ENCODE measurements around the gene LRRC3B.
"Not testable (repeated sequence)": the region's sequence is repeated elsewhere in the genome, so short reads cannot be mapped to it uniquely, and the experiment has no call there.

Gene LRRC3B

GRCh38 chr3:26622621-26623418 is at the start of gene LRRC3B:
LRRC3B (plus strand) TSS chr3:26622772; CDS start chr3:26709673, 86,901 bp downstream.
- ATAC-seq: no peak

GRCh38 chr3:26574766-26575165 is 47.8 kb upstream of the LRRC3B start:
- no peak for ATAC-seq

GRCh38 chr3:26579116-26579515 is 43.5 kb upstream of the LRRC3B start:
- ATAC-seq: no peak

- no peak for ATAC-seq
These were observed 35.0 kb upstream of the LRRC3B start for GRCh38 chr3:26587571-26587970.

GRCh38 chr3:26588931-26589330 is 33.6 kb upstream of the LRRC3B start:
- ATAC-seq: no peak

- no peak for ATAC-seq
These were observed 32.9 kb upstream of the LRRC3B start for GRCh38 chr3:26589678-26590077.

- ATAC-seq: no peak
These were observed 31.6 kb upstream of the LRRC3B start for GRCh38 chr3:26590919-26591484.

GRCh38 chr3:26591926-26592325 is 30.6 kb upstream of the LRRC3B start:
- no peak for ATAC-seq

- no peak for ATAC-seq
These were observed 30.1 kb upstream of the LRRC3B start for GRCh38 chr3:26592451-26592850.

GRCh38 chr3:26596335-26596734 is 26.2 kb upstream of the LRRC3B start:
- no peak for ATAC-seq

- ATAC-seq: not testable (repeated sequence)
These were observed 19.3 kb upstream of the LRRC3B start for GRCh38 chr3:26603311-26603710.

- not testable (repeated sequence) for ATAC-seq
These were observed 18.8 kb upstream of the LRRC3B start for GRCh38 chr3:26603771-26604170.

GRCh38 chr3:26614006-26614685 is 8.4 kb upstream of the LRRC3B start:
- no peak for ATAC-seq

- no peak for ATAC-seq
These were observed 1.4 kb upstream of the LRRC3B start for GRCh38 chr3:26621176-26621575.

GRCh38 chr3:26621906-26622620 is 509 bp upstream of the LRRC3B start:
- no peak for ATAC-seq

- ATAC-seq: no peak
These were observed 1.0 kb downstream of the LRRC3B start for GRCh38 chr3:26623419-26624208.

- ATAC-seq: no peak
These were observed 1.7 kb downstream of the LRRC3B start for GRCh38 chr3:26624209-26624765.

GRCh38 chr3:26625187-26625586 is 2.6 kb downstream of the LRRC3B start:
- ATAC-seq: no peak

- no peak for ATAC-seq
These were observed 4.5 kb downstream of the LRRC3B start for GRCh38 chr3:26627080-26627479.

GRCh38 chr3:26628915-26629314 is 6.3 kb downstream of the LRRC3B start:
- ATAC-seq: no peak

- no peak for ATAC-seq
These were observed 8.3 kb downstream of the LRRC3B start for GRCh38 chr3:26630669-26631389.
